OCI-LY1 (cell line): Measurements from ENCODE around the gene GBP7.

ENCODE experiments used
- CTCF ChIP-seq: fragments of 200-600 bp; sonication (generic), shearing (Covaris generic); IDR thresholded peaks from 2 replicates; pipeline ENCODE4 v1.5.1; 2017; ENCODE audit warnings: mild to moderate bottlenecking, antibody characterized with exemption, low read length, moderate library complexity, mixed read lengths
- EZH2 ChIP-seq: fragments of 200-600 bp; sonication (generic), shearing (Covaris generic); IDR thresholded peaks from 2 replicates; pipeline ENCODE4 v1.8.0; 2017; ENCODE audit warnings: borderline replicate concordance, mixed run types, mild to moderate bottlenecking, antibody characterized with exemption, low read length, moderate library complexity, mixed read lengths

- TF ChIP-seq CTCF: no peak
- TF ChIP-seq EZH2: no peak
Observed at GRCh38 chr1:89104687-89105086, 71.1 kb downstream of the GBP7 start.
